Sigmoid colon (tissue), 4 donors: ENCODE results near the gene MRPL34.

Experiments used
- CTCF ChIP-seq, 4 experiments: fragments of 450-650 bp in 3 of 4; fragments of 200-600 bp in 1 of 4; IDR thresholded peaks; one replicate each; pipeline ENCODE4 v1.5.1; 2016 to 2019; ENCODE audit warnings: antibody characterized with exemption in 4 of 4, mild to moderate bottlenecking in 3 of 4, moderate library complexity in 2 of 4
- EP300 ChIP-seq, 4 donors: sonication (generic); formaldehyde crosslinking; IDR thresholded peaks; one replicate each; pipeline ENCODE4 v1.6.1; 2017; ENCODE audit warnings: antibody characterized with exemption in 4 of 4
- POLR2A ChIP-seq, 2 donors: fragments of 450-650 bp; IDR thresholded peaks; one replicate each; pipeline ENCODE4 v1.6.1; 2016; ENCODE audit warnings: antibody characterized with exemption in 2 of 2, mild to moderate bottlenecking in 2 of 2, moderate library complexity in 2 of 2
- POLR2AphosphoS5 ChIP-seq, 4 donors: sonication (generic); formaldehyde crosslinking; IDR thresholded peaks; one replicate each; pipeline ENCODE4 v1.6.1; 2017; ENCODE audit warnings: antibody characterized with exemption in 4 of 4

DNA sequence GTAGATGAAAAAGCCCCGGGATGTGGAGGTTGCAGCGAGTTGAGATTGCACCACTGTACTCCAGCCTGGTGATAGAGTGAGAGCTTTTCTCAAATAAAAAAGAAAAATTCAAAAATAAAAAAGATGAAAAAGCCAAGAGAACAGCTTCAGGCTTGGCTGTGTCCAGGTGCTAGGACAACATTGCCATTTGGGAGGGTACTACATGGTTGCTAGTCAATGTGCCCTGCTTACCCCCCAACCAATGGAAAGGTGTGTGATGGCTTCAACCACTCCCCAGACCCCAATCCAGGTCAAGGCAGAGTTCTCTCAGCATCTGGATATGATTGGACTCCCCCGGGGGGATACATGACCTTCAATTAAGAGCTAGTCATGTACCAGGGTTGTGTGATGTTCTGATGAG is 26.2 kb upstream of the MRPL34 start:
- TF ChIP-seq EP300 (IDR thresholded peaks at IDR 0.05) (no peak), POLR2A (IDR thresholded peaks at IDR 0.05) (no peak), CTCF (IDR thresholded peaks at IDR 0.05) (no peak), POLR2AphosphoS5 (IDR thresholded peaks at IDR 0.05) (no peak)
